SK-N-SH treated with all-trans-retinoic acid at 6 μM for 48 hours (cell line): ENCODE measurements around the gene HLA-C.

Source experiments
- ARNTL ChIP-seq: fragments of 450-650 bp; formaldehyde crosslinking; IDR thresholded peaks from 2 replicates; pipeline ENCODE4 v1.5.0; 2020; ENCODE audit warnings: low read depth, mild to moderate bottlenecking, moderate library complexity, borderline replicate concordance
- PATZ1 ChIP-seq: fragments of 250-450 bp; sonication (Bioruptor Pico); IDR thresholded peaks from 2 replicates; pipeline ENCODE4 v1.8.0; 2020; ENCODE audit warnings: mild to moderate bottlenecking, moderate library complexity, borderline replicate concordance
- POU6F1 ChIP-seq: fragments of 250-450 bp; sonication (Bioruptor Pico); IDR thresholded peaks from 2 replicates; pipeline ENCODE4 v1.8.0; 2021; ENCODE audit warnings: low read depth, mild to moderate bottlenecking, moderate library complexity, borderline replicate concordance
- RARB ChIP-seq: fragments of 250-450 bp; sonication (Bioruptor Pico); IDR thresholded peaks from 2 replicates; pipeline ENCODE4 v1.8.0; 2021; ENCODE audit warnings: mild to moderate bottlenecking, moderate library complexity
- SNAI2 ChIP-seq: fragments of 250-450 bp; sonication (Bioruptor Pico); IDR thresholded peaks from 2 replicates; pipeline ENCODE4 v1.5.0; 2020; ENCODE audit warnings: mild to moderate bottlenecking, moderate library complexity
- ZC3H10 ChIP-seq: fragments of 250-450 bp; sonication (Bioruptor Pico); IDR thresholded peaks from 2 replicates; pipeline ENCODE4 v1.5.1; 2021; ENCODE audit warnings: mild to moderate bottlenecking, moderate library complexity
- ZFP30 ChIP-seq: fragments of 450-650 bp; formaldehyde crosslinking; IDR thresholded peaks from 2 replicates; pipeline ENCODE4 v1.5.0; 2022; ENCODE audit warnings: mild to moderate bottlenecking, moderate library complexity
- TF ChIP-seq, protein P1 (sequence below): fragments of 250-450 bp; sonication (Bioruptor Pico); IDR thresholded peaks from 2 replicates; pipeline ENCODE4 v1.5.1; 2020; ENCODE audit warnings: low read depth, mild to moderate bottlenecking, moderate library complexity

- TF ChIP-seq ARNTL (CRISPR knock-in tag), result no peak
- no peak for TF ChIP-seq PATZ1 (CRISPR knock-in tag)
- TF ChIP-seq SNAI2, result no peak
- TF ChIP-seq ZFP30 (CRISPR knock-in tag), result no peak
- TF ChIP-seq POU6F1, result no peak
- TF ChIP-seq, protein P1, sequence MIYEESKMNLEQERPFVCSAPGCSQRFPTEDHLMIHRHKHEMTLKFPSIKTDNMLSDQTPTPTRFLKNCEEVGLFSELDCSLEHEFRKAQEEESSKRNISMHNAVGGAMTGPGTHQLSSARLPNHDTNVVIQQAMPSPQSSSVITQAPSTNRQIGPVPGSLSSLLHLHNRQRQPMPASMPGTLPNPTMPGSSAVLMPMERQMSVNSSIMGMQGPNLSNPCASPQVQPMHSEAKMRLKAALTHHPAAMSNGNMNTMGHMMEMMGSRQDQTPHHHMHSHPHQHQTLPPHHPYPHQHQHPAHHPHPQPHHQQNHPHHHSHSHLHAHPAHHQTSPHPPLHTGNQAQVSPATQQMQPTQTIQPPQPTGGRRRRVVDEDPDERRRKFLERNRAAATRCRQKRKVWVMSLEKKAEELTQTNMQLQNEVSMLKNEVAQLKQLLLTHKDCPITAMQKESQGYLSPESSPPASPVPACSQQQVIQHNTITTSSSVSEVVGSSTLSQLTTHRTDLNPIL (CRISPR knock-in tag), result no peak
- no peak for TF ChIP-seq ZC3H10 (CRISPR knock-in tag)
- no peak for TF ChIP-seq RARB
Observed at GRCh38 chr6:31227143-31227542, 44.7 kb downstream of the HLA-C start.
